CD4-positive, alpha-beta T cell treated with Interleukin-17A for 1 hour (primary cell): ENCODE measurements around the gene OR2A2.

Experiments
- DNase-seq: peaks from one replicate; pipeline ENCODE4 v3.0.0-alpha.2; 2020

Gene OR2A2

GRCh38 chr7:144144426-144144825, 35.0 kb downstream of the OR2A2 start:
- DNase-seq, result no peak

- DNase-seq, result no peak
Observed at GRCh38 chr7:144148224-144148827, 38.9 kb downstream of the OR2A2 start.

GRCh38 chr7:144158861-144159260, 49.5 kb downstream of the OR2A2 start:
- DNase-seq, result no peak
